GM21423 (cell line): ENCODE data around the gene KCND3.

Source experiments
- ATAC-seq: cut with Tn5 transposase; IDR thresholded peaks from one replicate; pipeline ENCODE4 v1.9.1; 2021; ENCODE audit warnings: mild to moderate bottlenecking, moderate library complexity; ENCODE audit not compliant: unreplicated experiment

Gene KCND3

DNA sequence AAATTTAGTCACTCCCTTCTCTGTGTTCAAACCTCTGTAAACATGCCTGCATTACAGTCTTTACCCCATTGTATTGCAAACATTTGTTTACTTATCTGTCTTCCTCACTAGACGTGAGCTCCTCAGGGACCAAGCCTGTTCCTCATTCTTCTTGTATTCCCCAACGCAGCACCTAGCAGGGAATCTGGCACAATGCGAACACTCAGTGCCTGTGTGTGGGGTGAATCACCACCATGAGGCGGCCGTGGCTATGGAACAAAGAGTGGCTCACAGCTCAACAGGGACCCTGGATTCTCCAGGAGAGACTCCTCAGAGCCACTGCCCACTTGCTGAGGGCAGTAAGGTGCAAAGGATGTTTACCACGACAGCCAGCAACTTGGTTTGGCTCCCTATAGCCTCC lies 137.9 kb downstream of the KCND3 start:
- no peak for ATAC-seq

DNA sequence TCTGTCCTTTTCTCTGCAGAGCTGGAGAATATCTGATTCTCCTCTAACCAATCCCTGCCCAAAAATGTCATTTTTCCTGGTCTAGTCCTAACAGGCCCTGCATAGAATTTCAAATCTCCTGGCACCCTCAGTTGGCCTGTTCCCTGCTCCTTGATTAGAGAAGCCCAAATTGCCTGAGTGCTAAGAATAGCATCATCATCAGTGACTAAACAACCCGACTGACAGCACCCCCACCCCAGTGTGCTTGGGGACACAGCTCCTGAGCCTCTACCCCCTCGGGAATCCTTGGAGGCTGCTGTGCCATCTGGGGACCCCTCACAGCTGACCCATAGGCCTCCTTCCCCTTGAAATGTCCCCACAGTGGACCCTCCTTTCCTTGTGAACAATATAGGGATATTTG lies 139.4 kb downstream of the KCND3 start:
- no peak for ATAC-seq

DNA sequence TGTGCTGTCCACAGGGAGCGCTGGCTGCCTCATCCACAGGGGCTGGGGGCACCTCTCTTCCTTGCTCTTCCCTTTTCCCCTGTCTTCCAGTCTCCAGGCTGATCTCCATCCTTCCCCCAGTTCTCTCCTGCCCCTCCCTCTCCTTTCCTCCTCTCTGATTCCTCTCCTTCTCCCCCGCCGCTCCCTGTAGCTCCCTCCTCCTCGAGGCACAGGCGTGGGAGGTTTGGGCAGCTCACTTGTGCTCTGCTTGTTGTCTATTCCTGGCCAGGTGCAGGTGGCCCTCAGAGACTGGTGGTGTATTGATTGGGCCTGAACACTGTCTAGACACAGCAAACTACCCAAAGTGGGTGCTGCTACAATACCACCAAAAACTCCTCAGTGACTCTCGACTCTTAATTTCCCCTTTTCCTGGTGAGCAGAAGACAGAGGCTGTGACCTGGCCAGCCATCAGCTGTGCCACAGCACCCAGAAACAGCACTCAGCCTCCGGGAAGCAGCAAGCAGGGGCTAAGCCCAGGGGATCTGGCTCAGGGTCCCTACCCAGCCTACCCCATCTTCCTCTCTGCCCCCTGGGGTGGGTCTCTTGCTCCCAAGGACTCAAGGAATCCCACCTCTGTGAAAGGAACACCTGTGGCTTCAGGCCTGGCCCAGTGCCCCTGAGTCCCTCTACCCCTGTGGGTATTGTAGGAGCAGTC lies 140.5 kb downstream of the KCND3 start:
- no peak for ATAC-seq

DNA sequence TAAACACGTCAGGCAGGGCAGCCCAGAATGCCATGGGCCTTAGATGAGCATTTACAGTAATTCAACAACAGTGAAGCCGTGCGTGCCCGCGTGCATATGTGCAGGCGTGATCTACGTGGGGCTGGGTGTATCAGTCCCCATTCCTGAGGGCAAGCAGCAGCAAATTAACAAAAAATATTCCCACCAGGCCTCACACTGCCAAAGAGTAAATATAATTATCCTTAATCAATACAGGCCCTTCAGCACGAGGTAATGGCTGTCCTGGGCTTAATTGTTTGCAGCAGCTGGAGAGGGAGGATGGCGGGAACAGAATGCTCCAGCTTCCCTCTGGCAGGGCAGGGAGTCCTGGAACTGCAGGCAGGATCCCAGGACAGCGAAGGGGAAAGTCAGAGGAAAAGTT lies 142.0 kb downstream of the KCND3 start:
- ATAC-seq, result no peak

- ATAC-seq, result no peak
Observed at GRCh38 chr1:111846842-111847241, 142.6 kb downstream of the KCND3 start.

- ATAC-seq, result no peak
Observed at GRCh38 chr1:111843177-111843576, 146.3 kb downstream of the KCND3 start.

- ATAC-seq, result no peak
Observed at GRCh38 chr1:111842411-111842810, 147.1 kb downstream of the KCND3 start.

- ATAC-seq, result no peak
Observed at GRCh38 chr1:111841746-111842145, 147.7 kb downstream of the KCND3 start.

DNA sequence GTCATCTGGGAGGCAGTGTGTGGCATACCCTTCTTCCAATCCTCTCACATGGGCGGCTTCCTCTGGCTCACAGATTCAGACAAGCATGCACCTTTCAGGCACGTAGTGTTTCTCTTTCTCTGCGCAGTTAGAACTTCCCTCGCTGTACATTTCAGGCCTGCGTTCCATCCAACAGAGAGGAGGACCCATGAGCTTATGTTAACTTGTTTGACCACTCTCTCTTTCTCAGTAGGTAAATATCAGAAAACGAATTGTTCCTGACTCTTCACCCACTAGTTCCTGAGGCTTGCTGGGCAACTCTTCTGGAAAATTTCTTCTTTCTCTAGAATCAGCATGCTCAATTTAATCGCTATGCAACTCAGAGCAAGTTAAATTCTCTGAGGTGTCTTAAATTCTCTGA lies 148.3 kb downstream of the KCND3 start:
- no peak for ATAC-seq

GRCh38 chr1:111837393-111837792 lies 152.1 kb downstream of the KCND3 start:
- no peak for ATAC-seq

- no peak for ATAC-seq
Observed at GRCh38 chr1:111836111-111836510, 153.4 kb downstream of the KCND3 start.

DNA sequence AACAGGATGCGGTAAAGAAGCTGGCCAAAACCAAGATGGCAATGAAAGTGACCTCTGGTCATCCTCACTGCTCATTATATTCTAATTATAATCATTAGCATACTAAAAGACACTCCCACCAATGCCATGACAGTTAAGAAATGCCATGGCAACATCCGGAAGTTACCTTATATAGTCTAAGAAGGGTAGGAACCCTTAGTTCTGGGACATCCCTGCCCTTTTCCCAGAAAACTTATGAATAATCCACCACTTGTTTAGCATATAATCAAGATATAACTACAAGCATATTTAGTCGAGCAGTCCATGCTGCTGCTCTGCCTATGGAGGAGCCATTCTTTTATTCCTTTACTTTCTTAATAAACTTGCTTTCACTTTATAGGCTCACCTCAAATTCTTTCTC lies 154.0 kb downstream of the KCND3 start:
- no peak for ATAC-seq

GRCh38 chr1:111834956-111835355 lies 154.5 kb downstream of the KCND3 start:
- no peak for ATAC-seq

DNA sequence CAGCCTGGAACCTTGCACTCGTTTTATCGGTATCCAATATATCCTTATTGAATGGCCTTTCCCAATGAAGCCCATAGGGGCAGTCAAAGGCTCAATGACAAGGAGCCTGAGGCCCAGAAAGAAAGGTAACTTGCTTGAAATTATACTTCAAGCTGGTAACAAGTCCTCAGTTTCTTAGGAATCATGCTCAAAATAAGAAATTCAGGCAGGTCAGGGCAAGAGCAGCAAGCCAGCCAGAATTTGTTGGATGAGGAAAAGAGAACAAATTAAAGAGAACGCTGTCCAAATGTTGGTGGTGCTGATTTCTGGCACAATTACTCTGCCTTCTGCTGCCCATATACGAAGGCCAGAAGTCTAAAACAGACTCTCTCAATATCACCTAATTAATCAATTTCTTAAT lies 156.1 kb downstream of the KCND3 start:
- ATAC-seq, result no peak

DNA sequence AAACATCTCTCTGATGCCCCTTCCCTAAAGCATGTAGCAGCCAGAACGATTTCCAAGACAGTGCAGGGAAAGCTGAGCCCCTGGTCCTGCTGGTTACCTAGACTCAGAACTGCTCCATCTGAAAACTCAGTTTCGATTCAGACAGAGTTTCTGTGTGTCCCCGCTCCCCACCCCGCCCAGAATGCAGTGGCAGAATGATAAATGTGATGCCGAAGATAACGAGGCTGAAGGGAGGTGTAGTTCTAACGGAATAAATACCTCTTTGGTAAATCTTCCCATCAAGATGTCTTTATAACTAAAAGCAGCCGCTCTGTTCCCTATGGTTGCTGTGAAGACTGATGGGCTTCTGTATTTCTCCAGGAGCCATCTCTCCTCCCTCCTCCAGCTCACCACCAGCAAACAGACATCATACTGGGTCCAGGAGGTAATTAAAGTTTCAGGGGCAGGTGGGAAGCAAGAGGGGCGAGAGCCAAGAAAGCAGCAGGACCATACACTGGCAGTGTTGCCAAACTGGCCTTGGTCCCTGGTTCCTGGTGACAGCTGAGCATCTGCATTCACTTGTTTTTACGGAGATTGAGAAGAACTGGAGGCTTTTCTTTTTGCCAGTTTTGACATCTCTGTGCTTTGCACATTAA lies 156.8 kb downstream of the KCND3 start:
- no peak for ATAC-seq

- no peak for ATAC-seq
Observed at GRCh38 chr1:111831153-111831552, 158.3 kb downstream of the KCND3 start.

DNA sequence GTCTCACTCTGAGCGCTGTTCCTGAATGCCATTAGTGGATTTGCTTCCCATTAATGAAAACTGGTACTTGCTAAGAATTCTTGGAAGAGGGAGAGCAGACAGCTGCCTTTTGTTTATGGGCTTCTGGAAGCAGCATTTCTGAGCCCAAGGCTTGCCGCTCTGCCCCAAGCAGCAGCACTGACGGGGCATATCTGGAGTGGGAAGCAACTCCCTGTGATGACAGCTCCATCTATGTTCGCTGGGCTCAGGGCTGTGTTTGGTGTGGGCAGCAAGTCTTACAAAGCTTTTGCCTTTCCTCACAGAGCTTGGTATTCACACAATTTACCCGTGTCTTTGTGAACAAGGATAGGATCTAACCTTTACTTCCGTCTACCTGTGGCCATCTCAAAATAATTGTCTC lies 161.5 kb downstream of the KCND3 start:
- ATAC-seq, result no peak

GRCh38 chr1:111826278-111826677 lies 163.2 kb downstream of the KCND3 start:
- no peak for ATAC-seq

GRCh38 chr1:111825217-111825616 lies 164.3 kb downstream of the KCND3 start:
- ATAC-seq, result no peak

DNA sequence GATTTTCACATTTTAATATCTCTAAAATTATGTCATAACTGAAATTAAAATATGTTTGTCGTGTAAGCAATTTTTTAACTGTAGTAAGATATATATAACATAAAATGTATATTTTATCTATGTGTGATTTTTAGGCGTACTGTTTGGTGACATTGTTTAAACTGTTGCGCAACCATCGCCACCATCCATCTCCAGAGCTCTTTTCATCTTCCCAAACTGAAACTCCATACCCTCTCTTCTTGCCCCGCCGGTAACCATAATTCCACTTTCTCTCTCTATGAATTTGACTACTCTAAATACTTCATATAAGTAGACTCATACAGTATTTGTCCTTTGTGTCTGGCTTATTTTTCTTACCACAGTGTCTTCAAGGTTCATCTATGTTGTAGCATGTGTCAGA lies 167.3 kb downstream of the KCND3 start:
- ATAC-seq, result no peak

DNA sequence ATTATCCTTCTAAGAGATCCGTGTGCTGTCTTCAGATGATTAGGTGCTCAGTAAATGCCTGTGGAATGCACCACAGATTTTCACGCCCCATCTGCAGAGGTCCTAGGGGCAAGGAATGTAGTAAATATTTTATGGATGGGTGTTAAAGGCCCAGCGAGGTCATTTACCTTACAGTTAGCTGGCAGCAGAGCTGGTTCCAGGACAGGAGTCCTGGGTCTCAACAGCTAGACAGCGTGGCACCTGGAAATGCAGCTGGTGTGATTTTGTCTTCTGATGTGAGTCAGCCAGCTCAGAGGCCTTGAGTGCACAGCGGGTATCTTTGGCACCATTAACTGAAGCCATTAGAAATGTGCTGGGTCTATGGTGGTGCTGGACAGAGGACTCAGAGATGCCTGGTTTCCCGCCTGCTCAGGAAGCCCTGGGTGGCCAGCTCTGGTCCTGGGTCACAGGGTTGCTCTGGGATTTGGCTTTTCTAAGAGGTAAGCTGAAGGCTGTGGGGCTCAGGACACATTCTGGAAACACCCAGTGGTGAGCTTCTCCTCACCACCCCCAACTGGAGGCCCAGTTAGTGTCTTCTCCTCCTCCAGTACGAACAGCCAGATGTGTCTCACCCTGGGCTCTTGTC lies 168.2 kb downstream of the KCND3 start:
- ATAC-seq, result no peak

GRCh38 chr1:111819566-111820263 lies 169.8 kb downstream of the KCND3 start:
- ATAC-seq, result no peak
